ENCODE results near the gene DUSP3. TPM values are rescaled to one million over a fixed set of nuclear protein-coding genes. Genes with fewer than 3 reads are reported as not detected.

Gene DUSP3
- total and polyA plus RNA-seq, 2 donors (not counting 1 experiment from before 2014, with no cell fraction given) = 8.9 to 18.2 TPM

- Mint-ChIP-seq H3K27me3 (peaks cover 54% of the 10 kb centered on the region), H3K27ac (no peak overlapping the region), H3K9me3 (ENCODE audit: insufficient read depth) (no peaks in the 10 kb centered on the region), H3K4me3 (no peak overlapping the region), H3K4me1 (no peaks in the 10 kb centered on the region)
- Histone ChIP-seq H3K9ac (ENCODE audit: low read length) (no peak overlapping the region), H3K4me3 (ENCODE audit: control extremely low read depth in 1 of 5, extremely low read depth in 1 of 5, insufficient read depth in 1 of 5, low read depth in 2 of 5, low read length in 4 of 5) (no peak overlapping the region), H3K9me3 (ENCODE audit: control extremely low read depth in 1 of 3, control insufficient read depth in 2 of 3, insufficient read depth in 1 of 3, low read length in 2 of 3) (peaks cover 0 to 4% (median 0%) of the 10 kb centered on the region in 3 donors), H3K4me2 (replicated peaks; ENCODE audit: low read depth, low read length, poor library complexity, severe bottlenecking) (no peak overlapping the region), H3K4me1 (ENCODE audit: control insufficient read depth in 2 of 2, insufficient read depth in 2 of 2, low read length in 2 of 2) (no peaks in the 10 kb centered on the region), H3K27ac (ENCODE audit: low read length in 2 of 2) (no peak overlapping the region), H3K36me3 (replicated peaks in 1 of 2; ENCODE audit: control extremely low read depth in 1 of 2, control insufficient read depth in 1 of 2, extremely low read depth in 1 of 2, insufficient read depth in 2 of 2, low read length in 1 of 2) (no peaks in the 10 kb centered on the region), H3K79me2 (ENCODE audit: control insufficient read depth, insufficient read depth, low read length) (no peaks in the 10 kb centered on the region), H3K27me3 (replicated peaks in 1 of 4; ENCODE audit: control extremely low read depth in 1 of 4, control insufficient read depth in 3 of 4, insufficient read depth in 4 of 4, low read length in 3 of 4) (peaks cover 0 to 13% (median 5%) of the 10 kb centered on the region in 4 experiments), H2AFZ (ENCODE audit: insufficient read depth, low read depth, low read length, poor library complexity, severe bottlenecking) (no peak overlapping the region), H4K20me1 (ENCODE audit: control insufficient read depth, insufficient read depth, low read length, poor library complexity, severe bottlenecking) (no peaks in the 10 kb centered on the region)
- POLR2A ChIA-PET = no interaction called here
- TF ChIP-seq EZH2 (IDR thresholded peaks at IDR 0.05; ENCODE audit: borderline replicate concordance, insufficient read depth, low read depth, low read length, poor library complexity, severe bottlenecking) (no peak), CTCF (IDR thresholded peaks at IDR 0.05) (no peak)
- intact Hi-C loops (cut with micrococcal nuclease) = no loop called here
- DNase-seq = no peak
- 94% methylated on average over 4 of the region's 4 CpGs for WGBS (ENCODE audit: insufficient coverage)
- ATAC-seq (ENCODE audit: low read depth) = no peak
- CTCF ChIA-PET = interaction anchor here (0.8 to 1.7 kb wide), 2 partner anchors 20 to 46 kb away, joined by 3 to 4 read pairs; no protein-coding TSS in a partner anchor
Measured at GRCh38 chr17:43740541-43740940, 38.2 kb downstream of the DUSP3 start.

- DNase-seq = no peak
- H3K9me3 Mint-ChIP-seq (ENCODE audit: insufficient read depth) = peaks cover 4% of the 10 kb centered on the region
- Histone ChIP-seq H2AFZ (ENCODE audit: insufficient read depth, low read depth, low read length, poor library complexity, severe bottlenecking) (no peak overlapping the region), H3K79me2 (ENCODE audit: control insufficient read depth, insufficient read depth, low read length) (no peaks in the 10 kb centered on the region), H3K9me3 (ENCODE audit: control extremely low read depth in 1 of 3, control insufficient read depth in 2 of 3, insufficient read depth in 1 of 3, low read length in 2 of 3) (peaks cover 0 to 4% (median 0%) of the 10 kb centered on the region in 3 donors), H3K36me3 (replicated peaks in 1 of 2; ENCODE audit: control extremely low read depth in 1 of 2, control insufficient read depth in 1 of 2, extremely low read depth in 1 of 2, insufficient read depth in 2 of 2, low read length in 1 of 2) (no peaks in the 10 kb centered on the region), H3K27ac (ENCODE audit: low read length in 2 of 2) (no peak overlapping the region), H3K27me3 (replicated peaks in 1 of 4; ENCODE audit: control extremely low read depth in 1 of 4, control insufficient read depth in 3 of 4, insufficient read depth in 4 of 4, low read length in 3 of 4) (peaks cover 0 to under 1% (median 0%) of the 10 kb centered on the region in 4 experiments), H3K4me2 (replicated peaks; ENCODE audit: low read depth, low read length, poor library complexity, severe bottlenecking) (no peak overlapping the region), H3K4me3 (ENCODE audit: control extremely low read depth in 1 of 5, extremely low read depth in 1 of 5, insufficient read depth in 1 of 5, low read depth in 2 of 5, low read length in 4 of 5) (no peak overlapping the region), H3K4me1 (ENCODE audit: control insufficient read depth in 2 of 2, insufficient read depth in 2 of 2, low read length in 2 of 2) (no peaks in the 10 kb centered on the region), H3K9ac (ENCODE audit: low read length) (no peak overlapping the region), H4K20me1 (ENCODE audit: control insufficient read depth, insufficient read depth, low read length, poor library complexity, severe bottlenecking) (no peaks in the 10 kb centered on the region)
- intact Hi-C loops (cut with micrococcal nuclease) = no loop called here
- H3K4me3 Mint-ChIP-seq = no peak overlapping the region
- no peak overlapping the region for H3K27ac Mint-ChIP-seq
- peaks cover 38% of the 10 kb centered on the region for H3K27me3 Mint-ChIP-seq
- no peaks in the 10 kb centered on the region for H3K4me1 Mint-ChIP-seq
- no peak for TF ChIP-seq EZH2 (IDR thresholded peaks at IDR 0.05; ENCODE audit: borderline replicate concordance, insufficient read depth, low read depth, low read length, poor library complexity, severe bottlenecking)
- no peak for TF ChIP-seq CTCF (IDR thresholded peaks at IDR 0.05)
- ATAC-seq (ENCODE audit: low read depth) = no peak
- ChIA-PET CTCF (no interaction called here), POLR2A (no interaction called here)
- 94% methylated on average over 2 of the region's 2 CpGs for WGBS (ENCODE audit: insufficient coverage)
Measured at GRCh38 chr17:43737722-43738121, 41.1 kb downstream of the DUSP3 start.
